Measurements from ENCODE around the gene CMYA5.
A peak's percentile ranks its signal among the peaks of the same experiment; 100 is the strongest.
"Not testable (repeated sequence)": the region's sequence is repeated elsewhere in the genome, so short reads cannot be mapped to it uniquely, and the experiment has no call there.

CMYA5 gene

DNA sequence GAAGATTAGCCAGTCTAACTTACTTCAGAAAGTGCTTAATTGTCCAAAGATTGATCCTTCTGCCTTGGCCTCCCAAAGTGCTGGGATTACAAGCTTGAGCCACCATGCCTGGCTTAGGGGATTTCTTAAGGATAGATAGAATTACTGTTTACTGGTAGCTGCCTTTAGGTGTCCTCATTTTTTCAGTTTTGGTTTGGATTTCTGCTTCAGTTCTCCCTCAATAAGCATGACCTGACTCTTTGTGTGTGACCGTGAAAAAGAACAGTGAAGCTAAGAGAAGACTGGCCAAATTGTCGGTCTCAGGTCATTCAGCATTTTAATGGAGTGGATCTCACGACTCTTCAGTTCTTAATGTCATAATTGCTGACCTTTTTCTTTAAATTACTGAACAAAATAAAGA lies 22.9 kb upstream of the CMYA5 start:
- ChIA-PET POLR2A (no interaction called here), CTCF (interaction anchor here (0.9 to 1.6 kb wide), 5 partner anchors 13 to 417 kb away, joined by 3 to 5 read pairs (median 4); partner anchors contain the start of gene CMYA5)
- DNase-seq (ENCODE audit: extremely low spot score) = peak; percentile 25
- TF ChIP-seq, protein P1, sequence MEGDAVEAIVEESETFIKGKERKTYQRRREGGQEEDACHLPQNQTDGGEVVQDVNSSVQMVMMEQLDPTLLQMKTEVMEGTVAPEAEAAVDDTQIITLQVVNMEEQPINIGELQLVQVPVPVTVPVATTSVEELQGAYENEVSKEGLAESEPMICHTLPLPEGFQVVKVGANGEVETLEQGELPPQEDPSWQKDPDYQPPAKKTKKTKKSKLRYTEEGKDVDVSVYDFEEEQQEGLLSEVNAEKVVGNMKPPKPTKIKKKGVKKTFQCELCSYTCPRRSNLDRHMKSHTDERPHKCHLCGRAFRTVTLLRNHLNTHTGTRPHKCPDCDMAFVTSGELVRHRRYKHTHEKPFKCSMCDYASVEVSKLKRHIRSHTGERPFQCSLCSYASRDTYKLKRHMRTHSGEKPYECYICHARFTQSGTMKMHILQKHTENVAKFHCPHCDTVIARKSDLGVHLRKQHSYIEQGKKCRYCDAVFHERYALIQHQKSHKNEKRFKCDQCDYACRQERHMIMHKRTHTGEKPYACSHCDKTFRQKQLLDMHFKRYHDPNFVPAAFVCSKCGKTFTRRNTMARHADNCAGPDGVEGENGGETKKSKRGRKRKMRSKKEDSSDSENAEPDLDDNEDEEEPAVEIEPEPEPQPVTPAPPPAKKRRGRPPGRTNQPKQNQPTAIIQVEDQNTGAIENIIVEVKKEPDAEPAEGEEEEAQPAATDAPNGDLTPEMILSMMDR (IDR thresholded peaks at IDR 0.05; ENCODE audit: control extremely low read depth, extremely low read depth, low read depth, missing control alignments) = no peak

DNA sequence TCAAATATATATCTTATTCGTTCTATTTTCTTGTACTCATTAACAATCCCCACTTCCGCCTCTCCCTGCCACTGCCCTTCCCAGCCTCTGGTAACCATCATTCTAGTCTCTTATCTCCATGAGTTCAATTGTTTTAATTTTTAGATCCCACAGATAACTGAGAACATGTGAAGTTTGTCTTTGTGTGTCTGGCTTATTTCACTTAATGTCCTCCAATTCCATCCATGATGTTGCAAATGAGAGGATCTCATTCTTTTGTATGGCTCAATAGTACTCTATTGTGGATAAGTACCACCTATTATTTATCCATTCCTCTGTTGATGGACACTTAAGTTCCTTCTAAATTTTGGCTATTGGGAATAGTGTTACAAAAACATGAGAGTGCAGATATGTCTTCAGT lies 17.2 kb upstream of the CMYA5 start:
- ChIA-PET POLR2A (no interaction called here), CTCF (interaction anchor here (1.6 to 1.8 kb wide), 2 partner anchors 12 to 14 kb away, joined by 4 to 7 read pairs; no protein-coding TSS in a partner anchor)
- DNase-seq (ENCODE audit: extremely low spot score) = no peak
- TF ChIP-seq, protein P1 (IDR thresholded peaks at IDR 0.05; ENCODE audit: control extremely low read depth, extremely low read depth, low read depth, missing control alignments) = no peak

DNA sequence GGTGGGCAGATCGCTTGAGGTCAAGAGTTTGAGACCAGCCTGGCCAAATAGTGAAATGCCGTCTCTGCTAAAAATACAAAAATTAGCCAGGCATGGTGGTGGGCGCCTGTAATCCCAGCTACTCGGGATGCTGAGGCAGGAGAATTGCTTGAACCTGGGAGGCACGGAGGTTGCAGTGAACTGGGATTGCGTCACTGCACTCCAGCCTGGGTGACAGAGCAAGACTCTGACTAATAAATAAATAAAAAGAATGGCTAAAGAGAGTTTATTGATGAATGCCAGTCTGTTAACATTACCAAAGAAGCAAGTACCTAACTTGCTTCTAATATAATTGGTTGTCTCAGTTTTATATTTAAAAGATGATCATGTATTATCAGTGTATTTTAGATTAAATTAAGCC lies 13.3 kb upstream of the CMYA5 start:
- CTCF ChIA-PET = interaction anchor here (2.2 kb wide), 1 partner anchor 12 kb away, joined by 7 read pairs; no protein-coding TSS in a partner anchor
- DNase-seq (ENCODE audit: extremely low spot score); POLR2A ChIA-PET: not testable (repeated sequence)

DNA sequence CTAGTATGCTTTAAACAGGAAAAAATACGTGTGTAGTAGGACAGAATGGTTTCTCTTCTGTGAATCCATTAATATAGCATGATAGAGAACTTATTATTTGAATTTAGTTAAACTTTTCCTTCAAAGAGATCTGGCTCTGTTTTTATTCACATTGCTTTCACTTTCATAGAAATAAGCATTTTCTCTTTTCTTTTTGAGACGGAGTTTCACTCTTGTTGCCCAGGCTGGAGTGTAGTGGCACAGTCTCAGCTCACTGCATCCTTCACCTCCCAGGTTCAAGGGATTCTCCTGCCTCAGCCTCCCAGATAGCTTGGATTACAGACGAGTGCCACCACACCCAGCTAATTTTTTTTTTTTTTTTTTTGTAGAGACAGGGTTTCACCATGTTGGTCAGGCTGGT lies 7.5 kb upstream of the CMYA5 start:
- DNase-seq (ENCODE audit: extremely low spot score) = not testable (repeated sequence)
- POLR2A ChIA-PET = interaction anchor here (0.6 kb wide), 1 partner anchor 12 kb away, joined by 3 read pairs; no protein-coding TSS in a partner anchor
- CTCF ChIA-PET = interaction anchor here (1.2 to 1.5 kb wide), 2 partner anchors 8 to 15 kb away, joined by 3 to 8 read pairs; partner anchors contain the start of gene CMYA5

DNA sequence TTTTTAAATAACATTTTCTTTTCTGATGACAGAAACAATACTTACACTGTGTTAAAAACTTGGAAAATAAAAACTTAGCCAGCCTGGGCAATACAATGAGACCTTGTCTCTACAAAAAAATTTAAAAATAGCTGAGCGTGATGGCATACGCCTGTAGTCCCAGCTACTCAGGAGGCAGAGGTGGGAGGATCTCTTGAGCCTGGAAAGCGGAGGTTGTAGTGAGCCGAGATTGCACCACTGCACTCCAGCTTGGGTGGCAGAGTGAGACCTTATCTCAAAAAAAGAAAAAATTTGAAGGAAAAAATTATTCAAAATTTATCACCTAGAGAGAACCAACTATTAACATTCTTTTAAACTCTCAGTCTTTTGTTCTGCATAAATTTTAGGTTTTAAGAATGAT lies 4.9 kb upstream of the CMYA5 start:
- TF ChIP-seq, protein P1 (IDR thresholded peaks at IDR 0.05; ENCODE audit: control extremely low read depth, extremely low read depth, low read depth, missing control alignments) = no peak
- POLR2A ChIA-PET = no interaction called here

DNA sequence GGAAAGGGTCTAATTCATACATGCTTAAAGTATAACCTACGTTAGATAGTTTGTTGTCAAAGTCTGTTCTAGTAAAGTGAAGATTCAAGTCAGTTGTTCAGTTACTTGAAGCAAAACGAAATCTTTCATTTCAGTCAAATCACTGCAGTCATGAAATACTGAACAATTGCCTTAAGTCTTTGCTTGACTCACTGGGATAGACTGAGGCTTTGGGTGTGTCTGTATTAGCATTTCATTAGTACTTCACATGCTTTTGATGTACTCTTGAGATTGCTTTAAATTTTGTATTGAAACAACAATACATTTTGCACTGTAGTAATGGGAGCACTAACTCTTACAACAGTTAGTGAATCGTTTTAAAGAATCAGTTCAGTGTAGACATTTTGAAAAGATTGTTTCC lies 4.0 kb upstream of the CMYA5 start:
- ChIA-PET POLR2A (no interaction called here), CTCF (interaction anchor here (1.6 to 3.2 kb wide), 2 partner anchors 8 to 9 kb away, joined by 3 to 13 read pairs; no protein-coding TSS in a partner anchor)
- TF ChIP-seq, protein P1 (IDR thresholded peaks at IDR 0.05; ENCODE audit: control extremely low read depth, extremely low read depth, low read depth, missing control alignments) = no peak
- no peak for DNase-seq (ENCODE audit: extremely low spot score)

More for the DNA sequence above, 4.9 kb upstream of the CMYA5 start:
- no peak for DNase-seq (ENCODE audit: extremely low spot score)
- CTCF ChIA-PET = interaction anchor here (1.0 to 3.2 kb wide), 2 partner anchors 9 to 17 kb away, joined by 3 to 13 read pairs; no protein-coding TSS in a partner anchor

DNA sequence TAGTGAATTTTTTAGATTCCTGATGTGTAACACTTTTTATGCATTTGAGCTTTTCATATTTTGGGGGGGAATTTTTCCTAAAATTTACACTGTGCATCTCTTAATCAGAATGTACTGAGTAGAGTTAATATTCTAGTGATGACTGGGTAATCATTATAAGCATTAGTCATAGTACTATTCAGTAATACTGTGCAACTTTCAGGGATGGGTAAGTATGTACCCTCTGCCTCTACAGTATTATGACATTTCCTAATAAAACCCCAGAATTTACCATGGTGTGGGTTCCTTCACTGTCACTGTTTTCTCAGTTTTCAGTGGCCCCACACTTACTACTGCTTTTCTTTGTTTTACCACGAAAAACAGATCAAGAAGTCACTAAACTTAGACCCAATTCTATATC lies 2.8 kb upstream of the CMYA5 start:
- CTCF ChIA-PET = interaction anchor here (0.7 to 1.6 kb wide), 2 partner anchors 8 to 174 kb away, joined by 3 read pairs; no protein-coding TSS in a partner anchor
- POLR2A ChIA-PET = no interaction called here
- TF ChIP-seq, protein P1 (IDR thresholded peaks at IDR 0.05; ENCODE audit: control extremely low read depth, extremely low read depth, low read depth, missing control alignments) = no peak
- DNase-seq (ENCODE audit: extremely low spot score) = no peak

DNA sequence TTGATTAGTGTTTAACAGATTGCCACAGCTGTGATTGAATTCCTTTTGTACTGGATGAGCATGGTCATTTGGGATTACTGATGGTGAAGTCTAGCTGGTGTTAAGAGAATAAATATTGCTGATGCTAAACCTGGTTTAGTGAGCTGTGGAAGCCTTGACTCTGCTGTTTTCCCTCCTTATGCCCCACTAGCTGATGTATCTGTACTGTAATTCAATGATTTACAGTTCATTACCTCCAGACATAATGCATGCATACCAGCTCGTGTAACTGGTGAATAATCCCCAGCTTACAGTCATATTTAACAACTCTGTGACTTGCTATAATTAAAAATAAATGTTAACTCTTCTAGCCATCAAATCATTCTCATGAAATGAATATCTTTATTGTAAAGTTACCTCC lies 1.7 kb upstream of the CMYA5 start:
- POLR2A ChIA-PET = no interaction called here
- CTCF ChIA-PET = interaction anchor here (2.1 kb wide), 1 partner anchor 13 kb away, joined by 7 read pairs; no protein-coding TSS in a partner anchor
- no peak for DNase-seq (ENCODE audit: extremely low spot score)
- TF ChIP-seq, protein P1 (IDR thresholded peaks at IDR 0.05; ENCODE audit: control extremely low read depth, extremely low read depth, low read depth, missing control alignments) = no peak

Measured in GM10248 (cell line).